SH-SY5Y (cell line): ENCODE measurements around the gene SENP2.

Experiments used
- GATA2 ChIP-seq: IDR thresholded peaks from 2 replicates; pipeline ENCODE4 v1.6.1; 2011; ENCODE audit warnings: mild to moderate bottlenecking, low read depth, low read length
- GATA3 ChIP-seq: IDR thresholded peaks from 2 replicates; pipeline ENCODE4 v1.6.1; 2011; ENCODE audit warnings: low read depth, mild to moderate bottlenecking, low read length, moderate library complexity

- TF ChIP-seq GATA2 = no peak
- no peak for TF ChIP-seq GATA3
These were observed 48.6 kb upstream of the SENP2 start for GRCh38 chr3:185537369-185537970.
